Heart left ventricle (tissue), 16 donors: Measurements from ENCODE around the gene SEMA4G. TPM values are rescaled to one million over a fixed set of nuclear protein-coding genes. Genes with fewer than 3 reads are reported as not detected.

Experiments used
- ATAC-seq, 4 donors: fragments of 200-7000 bp; cut with Tn5 transposase; one replicate each; pipeline ENCODE4 v1.9.1; 2020 to 2022; ENCODE audit warnings: moderate library complexity in 4 of 4, mild to moderate bottlenecking in 3 of 4, moderate number of reproducible peaks in 1 of 4
- DNase-seq, 5 donors: peaks; one replicate each; pipeline ENCODE4 v3.0.0-alpha.2; 2020
- H3K27ac ChIP-seq, 12 donors: fragments of 200-600 bp; sonication (generic) in 4 of 12; one replicate each; pipeline versions ENCODE4 v1.5.0 to v1.8.0; 2016 to 2022; ENCODE audit warnings: mild to moderate bottlenecking in 2 of 12
- H3K27me3 ChIP-seq, 9 donors: fragments of 200-600 bp; sonication (generic) in 2 of 9; one replicate each; pipeline versions ENCODE4 v1.5.1 to v1.8.0; 2016 to 2022; ENCODE audit warnings: mild to moderate bottlenecking in 3 of 9
- H3K36me3 ChIP-seq, 9 donors: fragments of 200-600 bp; sonication (generic) in 2 of 9; one replicate each; pipeline versions ENCODE4 v1.5.0 to v1.8.0; 2018 to 2022; ENCODE audit warnings: mild to moderate bottlenecking in 2 of 9
- H3K4me1 ChIP-seq, 12 donors: fragments of 200-600 bp; sonication (generic) in 4 of 12; one replicate each; pipeline versions ENCODE4 v1.5.0 to v1.8.0; 2016 to 2022; ENCODE audit warnings: mild to moderate bottlenecking in 3 of 12
- H3K4me3 ChIP-seq, 12 donors: fragments of 200-600 bp; sonication (generic) in 4 of 12; one replicate each; pipeline versions ENCODE4 v1.5.0 to v1.8.0; 2017 to 2022; ENCODE audit warnings: mild to moderate bottlenecking in 9 of 12, moderate library complexity in 4 of 12
- H3K9me3 ChIP-seq, 12 donors: fragments of 200-600 bp; sonication (generic) in 4 of 12; one replicate each; pipeline versions ENCODE4 v1.5.0 to v1.8.0; 2016 to 2022; ENCODE audit warnings: mild to moderate bottlenecking in 1 of 12
- CTCF ChIP-seq, 12 donors: fragments of 200-600 bp; sonication (generic) in 4 of 12; IDR thresholded peaks; one replicate each; pipeline versions ENCODE4 v1.5.0 to v1.8.0; 2018 to 2022; ENCODE audit warnings: antibody characterized with exemption in 12 of 12, mild to moderate bottlenecking in 5 of 12
- POLR2A ChIP-seq, 2 donors: fragments of 450-650 bp; IDR thresholded peaks; one replicate each; pipeline ENCODE4 v1.6.1; 2017; ENCODE audit warnings: antibody characterized with exemption in 2 of 2, mild to moderate bottlenecking in 2 of 2, moderate library complexity in 2 of 2
- WGBS, 4 donors: extraction: QIAGEN DNeasy Blood & Tissue Kit in 2 of 4; methylation state at CpG; one replicate each; pipeline versions ENCODE4 v1.1.5 to v1.1.7; 2013 to 2018; 5-methylcytosine and 5-hydroxymethylcytosine counted together
- intact Hi-C, 10 donors: fragments of 100-400 bp; cut with DNase I; formaldehyde crosslinking; loops; one replicate each; pipeline versions ENCODE4 v1.11.1 to v1.14.2; 2022
- polyA plus RNA-seq, 2 donors: library from polyadenylated mRNA; stranded (reverse); fragments of 200-250 nt; gene quantifications; one replicate each; pipeline ENCODE4 v1.2.3, GENCODE V29; 2013
- total RNA-seq, 9 donors: library from RNA; depleted of rRNA in 2 of 9; stranded (reverse); fragments of >200 nt in 2 of 9; fragmentation: NEBNext Ultra II Directional in 3 of 9; extraction: Animal tissue kit (Norgen Biotek cat#: 25700) in 3 of 9; gene quantifications; one replicate each; pipeline versions ENCODE4 v1.1.0 to v1.2.4, GENCODE V29; 2016 to 2023
- donor health status: ischemic (EF 13 %, LVEDD 7.1; RV severe dilation, severe dysfunction).
- donor health status: healthy with polysubstance abuse.
- donor health status: DM: no; HTN: yes; CAD: no.
- donor health status: DM: no; HTN: no; CAD: no.
- donor health status: ischemic (EF 25% LVEDD 6.9; RV normal size, moderate dysfunction).
- donor health status: ischemic (EF 25% LVEDD 5.7; RV mildly dilated, moderate dysfunction).
- donor health status: healthy.
- donor health status: DM: yes; HTN: yes; CAD: no.
- donor health status: ischemic (EF 35%, LVEDD 5.7; RV mildly dilated, moderate dysfunction).
- donor health status: nonischemic (EF 11% LVEDD 7.7; RV severe dilation, severe dysfunction).
- donor health status: DM: yes; HTN: yes; CAD: no.
- donor health status: PGD.
- donor health status: ischemic (EF 29% LVEDD 5.4; RV normal size, mild dysfunction).
- donor health status: nonischemic (EF 23%, LVEDD 6.1; RV moderate dilation, normal function).

The SEMA4G gene
- total and polyA plus RNA-seq, 11 donors, result 0.22 to 1.8 (median 1.00) TPM

GRCh38 chr10:100979791-100980272 lies 10.5 kb downstream of the SEMA4G start:
- peaks cover 0 to 66% (median 44%) of the 10 kb centered on the region in 9 donors for H3K36me3 ChIP-seq
- H3K4me1 ChIP-seq, result no peaks in the 10 kb centered on the region
- TF ChIP-seq CTCF (IDR thresholded peaks at IDR 0.05) (no peak), POLR2A (IDR thresholded peaks at IDR 0.05) (no peak)
- peak in 1 of 5 donors; percentile 13 for DNase-seq
- 88 to 96% (median 93%) methylated on average over 9 to 16 of the region's 16 CpGs for WGBS, 4 donors
- intact Hi-C loops, result no loop called here
- H3K27ac ChIP-seq, result no peak overlapping the region
- ATAC-seq, result no peak
- H3K9me3 ChIP-seq, result no peaks in the 10 kb centered on the region
- no peaks in the 10 kb centered on the region for H3K27me3 ChIP-seq
- H3K4me3 ChIP-seq, result no peak overlapping the region

DNA sequence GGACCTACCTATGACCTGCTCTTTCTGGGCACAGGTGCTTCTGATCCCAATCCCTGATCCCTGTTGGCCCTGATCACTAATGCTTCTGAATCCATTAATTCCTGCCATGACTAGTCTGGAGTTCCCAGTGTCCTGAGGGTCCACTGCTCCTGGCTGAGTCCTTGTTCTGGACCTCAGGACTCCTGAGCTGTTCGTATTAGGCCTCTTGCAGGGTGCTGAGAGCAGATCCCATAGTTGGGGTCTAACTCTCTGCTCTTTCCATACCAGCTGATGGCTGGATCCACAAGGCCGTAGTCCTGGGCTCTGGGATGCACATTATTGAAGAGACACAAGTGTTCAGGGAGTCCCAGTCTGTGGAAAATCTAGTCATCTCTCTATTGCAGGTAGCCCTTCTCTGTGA lies 11.0 kb downstream of the SEMA4G start:
- WGBS, 4 donors, result 90 to 97% (median 92%) methylated on average over 2 of the region's 2 CpGs
- no peak overlapping the region for H3K4me3 ChIP-seq
- intact Hi-C loops, result no loop called here

GRCh38 chr10:100980711-100981110 lies 11.4 kb downstream of the SEMA4G start:
- WGBS, 4 donors, result 90 to 94% (median 93%) methylated on average over 5 to 7 of the region's 7 CpGs
- H3K4me1 ChIP-seq, result peaks cover 0 to 5% (median 0%) of the 10 kb centered on the region in 12 donors
- ATAC-seq (no peak), DNase-seq (peak in 1 of 5 donors; percentile 9)
- H3K4me3 ChIP-seq, result no peak overlapping the region
- peaks cover 0 to 74% (median 44%) of the 10 kb centered on the region in 9 donors for H3K36me3 ChIP-seq
- intact Hi-C loops, result no loop called here
- H3K27ac ChIP-seq, result no peak overlapping the region
- no peaks in the 10 kb centered on the region for H3K27me3 ChIP-seq
- H3K9me3 ChIP-seq, result no peaks in the 10 kb centered on the region
- TF ChIP-seq POLR2A (IDR thresholded peaks at IDR 0.05), result no peak
- TF ChIP-seq CTCF (IDR thresholded peaks at IDR 0.05), result no peak

More for the DNA sequence above, 11.0 kb downstream of the SEMA4G start:
- Histone ChIP-seq H3K4me1 (peaks cover 0 to under 1% (median 0%) of the 10 kb centered on the region in 12 donors), H3K9me3 (no peaks in the 10 kb centered on the region), H3K36me3 (peaks cover 0 to 70% (median 44%) of the 10 kb centered on the region in 9 donors), H3K27ac (no peak overlapping the region), H3K27me3 (no peaks in the 10 kb centered on the region)
- ATAC-seq (no peak), DNase-seq (peak in 1 of 5 donors; percentile 3)
- TF ChIP-seq CTCF (IDR thresholded peaks at IDR 0.05) (no peak), POLR2A (IDR thresholded peaks at IDR 0.05) (no peak)

GRCh38 chr10:100981178-100981772 lies 12.0 kb downstream of the SEMA4G start:
- peak in 1 of 5 donors; percentile 2 for DNase-seq
- Histone ChIP-seq H3K4me3 (no peak overlapping the region), H3K4me1 (peaks cover 0 to 10% (median 5%) of the 10 kb centered on the region in 12 donors), H3K27ac (no peak overlapping the region), H3K9me3 (no peaks in the 10 kb centered on the region), H3K27me3 (no peaks in the 10 kb centered on the region), H3K36me3 (peaks cover 0 to 77% (median 44%) of the 10 kb centered on the region in 9 donors)
- 89 to 95% (median 91%) methylated on average over 5 of the region's 5 CpGs for WGBS, 4 donors
- intact Hi-C loops, result no loop called here
- ATAC-seq, result no peak
- no peak for TF ChIP-seq CTCF (IDR thresholded peaks at IDR 0.05)
- no peak for TF ChIP-seq POLR2A (IDR thresholded peaks at IDR 0.05)
